Esophagus squamous epithelium (tissue), 4 donors: ENCODE measurements around the gene SMOC2.

Experiments
- CTCF ChIP-seq, 6 experiments: fragments of 450-650 bp in 4 of 6; fragments of 200-600 bp in 2 of 6; sonication (generic) in 2 of 6; IDR thresholded peaks; one replicate each; pipeline ENCODE4 v1.5.1; 2016 to 2019; ENCODE audit warnings: antibody characterized with exemption in 6 of 6, mild to moderate bottlenecking in 4 of 6, moderate library complexity in 4 of 6
- POLR2A ChIP-seq, 4 donors: fragments of 450-650 bp; IDR thresholded peaks; one replicate each; pipeline ENCODE4 v1.6.1; 2017; ENCODE audit warnings: antibody characterized with exemption in 4 of 4, mild to moderate bottlenecking in 4 of 4, moderate library complexity in 3 of 4

- no peak for TF ChIP-seq CTCF (IDR thresholded peaks at IDR 0.05)
- TF ChIP-seq POLR2A (IDR thresholded peaks at IDR 0.05), result no peak
Measured at GRCh38 chr6:168671028-168671862, 230.3 kb downstream of the SMOC2 start.
